Measurements from ENCODE around the gene NTSR1.

Gene NTSR1

DNA sequence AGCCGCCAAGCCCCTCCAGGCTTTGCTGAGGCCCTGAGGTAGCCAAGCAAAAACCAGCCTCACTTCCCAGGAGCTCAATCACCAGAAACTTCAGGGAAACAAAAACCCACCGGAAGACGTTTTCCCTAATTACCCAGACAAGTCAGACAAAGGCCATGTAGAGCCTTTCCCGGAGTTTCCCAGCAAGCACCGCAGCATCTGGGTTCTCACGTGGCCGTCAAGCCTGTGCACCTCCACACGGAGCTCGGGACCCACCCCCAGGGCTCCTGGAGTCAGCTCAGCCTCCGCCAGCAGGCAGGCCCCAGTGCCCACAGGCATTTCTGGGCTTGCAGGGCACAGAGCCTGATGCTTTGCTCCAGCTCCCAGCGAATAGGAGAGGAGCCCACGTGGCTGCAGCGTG, 77.5 kb downstream of the NTSR1 start:
- no peak for DNase-seq (ENCODE audit: low read depth in 3 of 3)

DNA sequence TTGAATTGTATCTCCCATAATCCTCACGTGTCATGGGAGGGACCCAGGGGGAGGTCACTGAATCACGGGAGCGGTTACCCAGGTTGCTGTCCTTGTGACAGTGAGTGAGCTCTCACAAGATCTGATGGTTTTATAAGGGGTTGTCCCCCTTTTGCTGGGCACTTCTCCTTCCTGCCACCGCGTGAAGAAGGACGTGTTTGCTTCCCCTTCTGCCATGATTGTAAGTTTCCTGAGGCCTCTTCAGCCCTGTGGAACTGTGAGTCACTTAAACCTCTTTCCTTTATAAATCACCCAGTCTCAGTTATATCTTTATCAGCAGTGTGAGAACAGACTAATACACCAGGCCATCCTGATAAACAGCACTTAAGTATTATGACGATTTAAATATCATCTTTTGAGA, 78.7 kb downstream of the NTSR1 start:
- no peak for DNase-seq (ENCODE audit: low read depth in 3 of 3)

DNA sequence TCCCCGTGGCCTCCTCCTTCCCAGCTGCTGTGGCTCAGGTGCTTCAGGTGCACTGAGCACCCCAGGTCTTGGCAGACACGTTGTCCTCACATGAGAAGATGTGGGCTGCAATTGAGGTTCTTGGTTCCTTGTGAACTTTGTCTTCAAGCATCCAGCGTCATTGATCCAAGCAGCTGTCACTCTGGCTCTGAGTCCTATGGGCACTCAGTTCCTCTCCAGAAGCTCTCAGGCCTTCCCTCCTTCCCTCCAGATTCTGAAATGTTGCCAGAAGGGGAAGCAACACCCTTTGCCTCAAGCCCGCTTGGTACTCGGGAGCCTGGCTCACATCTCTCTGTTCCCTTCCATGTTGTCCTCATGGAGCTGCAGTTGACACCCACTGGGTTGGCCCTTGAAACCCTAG, 79.2 kb downstream of the NTSR1 start:
- no peak for DNase-seq (ENCODE audit: low read depth in 3 of 3)

DNA sequence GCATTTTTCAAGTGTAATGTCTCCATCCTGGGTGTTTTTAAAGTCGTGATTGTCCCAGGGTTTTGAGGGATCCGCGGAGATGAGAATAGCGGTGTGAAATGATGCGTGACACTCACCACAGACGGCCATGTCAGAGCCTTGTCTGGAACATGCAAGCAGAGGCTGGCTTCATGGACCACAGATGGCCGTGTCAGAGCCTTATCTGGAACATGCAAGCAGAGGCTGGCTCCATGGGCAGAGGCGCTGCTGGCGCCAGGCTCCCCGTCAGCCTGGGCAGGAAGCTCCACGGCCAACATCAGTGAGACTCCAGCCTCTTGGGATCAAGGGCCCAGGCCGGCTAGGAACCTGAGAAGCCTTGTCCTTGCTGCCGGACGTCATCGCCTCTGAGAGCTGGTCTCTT, 80.0 kb downstream of the NTSR1 start:
- no peak for DNase-seq (ENCODE audit: low read depth in 3 of 3)

DNA sequence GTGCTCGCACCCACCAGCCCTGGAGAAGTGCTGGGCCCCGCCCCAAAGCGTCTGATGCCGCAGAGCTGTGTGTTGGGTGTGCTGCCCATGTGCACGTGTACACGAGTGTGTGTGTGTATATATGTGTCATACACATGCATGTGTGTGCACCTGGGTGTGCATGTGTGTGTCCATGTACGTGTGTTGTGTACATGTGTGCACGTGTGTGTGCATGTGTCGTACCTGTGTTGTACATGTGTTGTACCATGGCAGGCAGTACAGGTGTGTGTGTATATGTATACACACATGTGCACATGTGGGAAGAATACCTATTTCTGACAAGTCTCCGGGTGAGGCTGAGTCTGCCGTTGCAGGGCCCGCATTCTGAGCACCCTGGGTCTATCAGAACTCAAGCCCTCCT, 81.4 kb downstream of the NTSR1 start:
- DNase-seq (ENCODE audit: low read depth in 3 of 3): no peak

DNA sequence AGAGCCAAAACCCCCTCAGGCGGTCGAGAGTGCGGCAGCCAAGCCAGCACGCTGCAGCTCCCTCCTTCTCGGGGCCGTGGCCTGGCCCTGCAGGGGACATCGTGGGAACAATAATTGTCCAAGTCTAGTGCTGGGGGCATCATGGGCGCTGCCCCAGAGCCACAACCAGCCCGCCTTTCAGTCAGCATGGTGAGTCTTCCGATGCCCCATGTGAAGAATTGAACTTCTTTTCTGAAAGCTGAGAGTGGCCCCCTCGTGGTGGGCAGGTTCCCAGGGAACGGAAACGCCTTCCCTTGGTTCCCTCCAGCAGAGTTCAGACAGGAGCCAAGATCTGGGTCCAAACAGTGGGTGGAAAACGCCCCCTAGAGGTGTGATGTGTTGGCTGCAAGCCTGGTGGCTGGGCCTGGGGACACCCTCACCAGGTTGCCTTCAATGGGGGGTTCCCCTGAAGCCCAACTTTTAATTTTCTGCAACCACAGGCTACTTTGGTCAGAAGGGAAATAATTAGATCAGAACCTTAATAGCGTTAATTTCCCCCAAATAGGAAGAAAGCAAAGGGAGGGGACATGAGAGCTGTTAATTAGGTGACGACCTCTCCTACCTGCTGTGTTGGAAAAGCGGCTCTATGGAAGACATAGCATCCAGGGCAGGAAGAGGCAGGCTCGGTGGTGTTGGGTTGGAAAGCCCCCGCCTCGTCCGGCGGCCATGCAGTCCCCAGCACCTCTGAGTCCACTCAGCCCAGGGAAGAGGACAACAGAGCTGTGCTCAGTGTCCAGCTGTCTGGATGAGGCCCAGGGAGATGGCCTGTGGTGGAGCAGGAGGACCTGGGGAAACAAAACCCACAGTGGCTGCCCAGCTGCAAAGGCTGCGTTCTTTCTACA, 82.9 kb downstream of the NTSR1 start:
- peak; percentile 44 to 65 (median 61) for DNase-seq (ENCODE audit: low read depth in 3 of 3)

DNA sequence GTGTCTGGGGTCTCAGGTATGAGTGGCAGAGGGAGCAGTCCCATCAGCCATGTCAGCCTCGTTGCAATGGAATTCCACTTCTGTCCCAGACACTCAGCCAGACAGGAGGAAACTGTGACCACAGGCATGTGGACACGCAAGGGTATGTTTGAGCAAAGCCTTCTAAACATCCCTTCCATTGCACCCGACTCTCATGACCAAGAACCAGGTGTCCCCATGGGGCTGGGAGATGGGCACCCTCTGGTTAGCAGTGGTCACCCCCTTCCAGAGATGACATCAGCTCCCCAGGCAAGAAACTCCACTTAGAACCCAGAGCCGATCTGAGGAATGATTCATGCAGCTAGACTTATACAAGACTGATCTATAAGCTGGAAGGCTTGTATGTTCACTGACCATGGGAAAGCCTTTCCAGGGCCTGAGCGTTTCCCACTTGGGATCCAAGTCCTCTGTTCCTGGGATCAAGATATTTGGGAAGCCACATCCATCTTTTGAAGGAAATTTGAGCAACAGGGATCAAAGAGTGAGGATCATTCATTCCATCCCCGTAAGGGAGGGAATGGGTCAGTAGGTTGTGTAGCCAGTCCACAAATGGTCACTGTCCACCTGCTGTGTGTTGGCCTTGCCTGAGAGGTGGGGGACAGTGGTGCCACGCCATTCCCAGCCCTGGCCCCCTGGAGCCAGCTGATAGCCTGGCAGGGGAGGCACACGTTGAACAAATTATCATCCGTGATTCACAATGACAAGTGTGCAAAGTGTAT, 83.7 kb downstream of the NTSR1 start:
- no peak for DNase-seq (ENCODE audit: low read depth in 3 of 3)

DNA sequence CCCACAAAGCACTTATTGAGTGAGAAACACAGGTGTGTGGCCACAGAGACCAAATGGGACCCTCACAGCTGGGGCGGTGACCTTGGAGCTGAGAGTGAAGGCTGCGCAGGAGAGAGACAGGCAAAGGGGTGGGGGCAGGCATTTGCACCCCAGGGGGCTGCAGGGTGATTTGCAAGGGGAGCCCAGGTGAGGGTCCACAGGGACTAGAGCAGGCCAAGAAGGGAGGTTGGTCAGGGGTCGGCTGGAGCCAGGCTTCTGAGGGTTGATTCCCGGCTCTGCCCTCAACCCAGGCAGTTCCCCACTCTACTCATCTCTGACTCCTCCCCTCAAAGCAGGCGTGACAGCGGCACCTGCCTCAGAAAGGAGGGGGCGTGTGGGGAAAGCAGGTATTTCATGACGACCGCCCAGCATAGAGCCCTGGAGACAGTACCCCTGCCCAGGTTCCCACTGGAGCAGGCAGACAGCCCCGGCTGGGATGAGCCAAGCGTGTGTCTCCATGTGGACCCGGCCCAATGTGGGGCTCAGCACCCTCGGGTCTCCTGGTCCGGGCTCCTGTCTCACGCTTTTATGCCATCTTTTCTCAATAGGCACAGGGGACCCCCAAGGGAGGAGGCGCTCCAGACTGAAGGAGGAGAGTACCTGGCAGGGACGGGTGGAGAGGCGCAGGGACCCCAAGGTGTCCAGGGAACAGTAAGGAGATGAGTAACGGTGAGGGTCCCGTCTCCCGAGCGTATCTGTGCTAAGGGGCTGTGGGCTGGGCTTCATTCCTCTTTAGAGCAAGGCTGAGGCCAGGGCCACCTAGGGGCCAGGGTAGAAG, 84.5 kb downstream of the NTSR1 start:
- DNase-seq (ENCODE audit: low read depth in 3 of 3): no peak

DNA sequence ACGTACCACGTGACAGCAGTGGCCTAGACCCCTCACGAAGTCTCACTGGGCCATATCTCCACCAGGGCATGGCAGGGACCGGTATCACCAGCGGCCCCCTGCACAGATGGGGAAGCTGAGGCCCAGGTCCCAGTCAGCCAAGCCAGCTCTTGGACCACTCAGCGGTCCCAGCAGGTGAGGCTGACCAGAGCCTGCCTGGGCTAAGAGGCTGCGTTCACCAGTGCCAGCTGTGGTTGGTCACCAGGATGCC, 85.0 kb downstream of the NTSR1 start:
- DNase-seq (ENCODE audit: low read depth in 3 of 3): no peak

DNA sequence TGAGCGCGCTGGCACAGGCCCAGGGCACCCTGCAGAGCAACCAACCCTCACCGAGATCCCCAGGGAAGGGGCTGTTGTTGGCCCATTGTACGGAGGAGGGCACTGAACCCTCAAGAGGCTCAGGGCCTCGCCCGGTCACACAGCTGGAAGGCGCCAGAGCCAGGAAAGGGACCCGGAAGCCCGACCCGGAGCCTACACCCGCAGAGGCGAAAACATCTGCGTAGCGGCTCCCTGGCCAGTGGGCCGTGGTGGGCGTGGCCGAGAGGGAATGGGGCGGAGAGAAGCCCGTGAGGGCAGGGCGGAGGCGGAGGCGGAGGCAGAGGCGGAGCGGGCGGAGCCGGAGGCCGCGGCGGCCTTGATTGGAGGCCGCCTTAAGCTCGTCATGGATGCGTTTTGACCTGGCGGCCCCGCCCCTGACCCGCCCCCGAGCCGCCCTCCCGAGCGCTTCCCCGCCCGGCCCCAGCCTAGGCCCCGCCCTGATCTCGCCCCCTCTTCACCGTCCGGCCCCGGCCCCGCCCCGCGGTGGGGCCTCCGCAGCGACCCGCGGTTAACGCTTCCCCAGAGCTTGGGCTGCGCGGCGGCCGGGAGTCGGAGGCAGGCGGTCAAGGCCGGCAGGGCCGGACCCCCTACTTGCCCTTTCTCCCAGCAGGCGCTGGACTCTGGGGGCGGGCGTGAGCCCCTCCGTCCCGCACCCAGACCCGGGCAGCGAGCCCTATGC, 85.5 kb downstream of the NTSR1 start:
- peak; percentile 82 to 89 (median 85) for DNase-seq (ENCODE audit: low read depth in 3 of 3)

DNA sequence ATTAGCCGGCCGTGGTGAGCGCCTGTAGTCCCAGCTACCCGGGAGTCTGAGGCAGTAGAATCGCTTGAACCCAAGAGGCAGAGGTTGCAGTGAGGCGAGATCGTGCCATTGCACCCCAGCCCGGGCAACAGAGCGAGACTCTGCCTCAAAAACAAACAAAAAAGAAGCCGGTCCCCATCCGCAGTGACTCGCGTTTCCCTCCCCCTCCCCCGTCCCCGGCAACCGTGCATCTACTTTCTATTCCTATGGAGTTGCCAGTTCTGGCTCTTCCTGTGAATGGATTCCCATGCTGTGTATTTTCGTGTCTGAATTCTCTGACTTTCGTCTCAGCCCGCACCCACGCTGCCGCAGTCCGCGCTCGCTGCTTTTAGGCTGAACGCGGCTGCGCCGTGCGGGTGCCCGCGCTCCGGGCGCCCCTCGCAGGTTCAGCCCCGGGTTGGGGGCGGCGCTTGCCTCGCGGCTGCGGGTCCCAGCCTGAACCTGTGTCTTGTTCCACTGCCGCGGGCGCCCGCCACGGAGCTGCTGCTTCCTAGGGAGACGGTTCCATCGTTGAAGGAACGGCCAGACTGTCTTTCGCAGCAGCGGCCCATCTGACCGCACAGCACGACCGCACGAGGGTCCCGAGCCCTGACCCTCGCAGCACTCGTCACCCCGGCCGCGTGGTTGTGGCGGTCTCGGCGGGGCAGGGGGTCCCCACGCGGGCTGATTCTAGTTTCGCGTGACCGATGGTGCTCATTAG, 86.6 kb downstream of the NTSR1 start:
- peak; percentile 42 to 51 (median 51) for DNase-seq (ENCODE audit: low read depth in 3 of 3)

DNA sequence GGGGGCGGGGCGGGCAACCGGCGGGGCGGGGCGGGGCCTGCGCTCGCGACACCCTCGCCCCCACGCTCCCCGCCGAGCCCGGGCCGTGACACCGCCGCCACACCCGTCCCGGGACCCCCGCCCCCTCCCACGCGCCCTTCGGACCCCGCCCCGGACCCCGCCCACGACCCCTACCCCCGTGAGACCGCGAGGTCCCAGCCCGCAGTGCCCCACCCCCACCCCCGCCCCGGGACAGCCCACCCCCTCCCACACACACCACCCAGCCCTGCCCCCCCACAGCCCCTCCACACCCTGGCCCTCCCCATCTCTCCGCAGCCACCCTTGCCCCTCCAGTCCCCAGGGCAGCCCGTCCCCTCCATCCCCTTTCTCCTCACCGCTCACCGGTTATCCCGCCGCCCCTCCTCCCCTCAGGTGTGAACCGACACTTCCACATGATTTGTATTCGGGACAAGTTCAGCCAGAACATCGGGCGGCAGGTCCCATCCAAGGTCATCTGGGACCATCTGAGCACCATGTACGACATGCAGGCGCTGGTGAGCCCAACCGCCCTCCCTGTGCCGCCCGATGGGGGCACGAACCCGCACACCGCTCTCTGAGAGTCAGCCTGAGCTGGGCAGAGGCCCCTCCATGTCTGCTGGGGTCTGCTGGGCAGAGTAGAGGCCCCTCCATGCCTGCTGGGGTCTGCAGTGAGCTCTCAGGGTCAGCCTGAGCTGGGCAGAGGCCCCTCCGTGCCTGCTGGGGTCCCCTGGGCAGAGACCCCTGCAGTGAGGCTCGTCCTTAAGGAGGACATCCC, 88.3 kb downstream of the NTSR1 start:
- DNase-seq (ENCODE audit: low read depth in 3 of 3): no peak

DNA sequence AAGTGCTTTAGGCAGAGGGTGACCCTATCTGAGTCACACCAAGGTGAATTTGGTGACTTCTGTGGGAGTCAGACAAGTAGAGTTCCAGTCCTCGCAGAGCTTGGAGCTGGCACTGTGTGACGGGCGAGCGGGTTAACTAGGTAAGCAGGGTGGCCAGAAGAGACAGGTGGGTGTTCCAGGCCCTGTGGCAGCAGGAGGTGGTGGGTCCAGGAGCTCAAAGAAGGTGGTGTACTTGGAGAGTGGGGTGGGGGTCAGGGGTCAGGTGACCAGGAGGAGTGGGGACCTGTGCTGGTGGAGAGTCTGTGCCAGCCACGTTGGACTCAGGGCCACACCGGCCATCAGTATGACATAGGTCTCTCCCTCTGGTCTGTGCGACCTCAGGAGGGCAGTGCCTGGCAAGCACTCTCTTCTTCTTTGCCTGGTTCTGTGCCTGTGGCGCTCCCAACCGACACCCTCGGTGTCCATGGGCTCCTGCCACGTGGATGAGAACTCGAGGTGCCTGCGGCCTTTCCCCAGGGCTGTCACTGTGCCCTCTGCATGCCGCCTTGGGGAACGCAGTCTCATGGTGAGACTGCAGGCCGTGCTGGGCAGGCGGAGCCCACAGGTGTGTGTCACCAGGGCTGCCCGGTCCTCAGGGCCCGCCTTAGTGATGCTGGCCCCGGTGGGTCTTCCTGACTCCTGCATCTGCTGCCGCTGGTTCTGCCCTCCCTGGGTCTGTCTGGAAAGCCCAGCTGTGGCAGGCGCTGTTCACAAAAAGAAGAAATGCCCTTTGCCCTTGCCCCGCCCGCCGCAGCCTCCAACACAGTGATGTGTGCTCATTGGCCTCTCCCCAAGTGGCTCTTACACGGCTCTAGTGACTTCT, 89.3 kb downstream of the NTSR1 start:
- no peak for DNase-seq (ENCODE audit: low read depth in 3 of 3)

DNA sequence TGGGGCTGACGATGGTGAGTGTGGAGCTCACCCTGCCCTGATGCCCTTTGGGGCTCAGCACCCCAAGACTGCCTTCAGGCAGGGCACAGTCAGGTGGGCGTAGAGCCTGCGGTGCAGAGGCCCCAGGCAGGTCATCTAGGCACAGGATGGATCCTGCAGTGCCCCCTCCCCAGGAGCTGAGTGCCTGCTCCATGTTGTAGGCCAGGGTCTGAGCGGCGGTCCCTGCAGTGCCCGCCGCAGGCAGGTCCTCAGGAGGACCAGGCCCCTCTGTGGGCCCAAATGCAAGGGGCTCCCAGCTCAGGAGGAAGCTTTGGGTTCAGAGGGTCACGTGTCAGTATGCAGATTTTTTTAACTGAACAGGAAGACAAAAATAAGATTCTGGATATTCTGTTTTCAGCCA, 90.4 kb downstream of the NTSR1 start:
- no peak for DNase-seq (ENCODE audit: low read depth in 3 of 3)

DNA sequence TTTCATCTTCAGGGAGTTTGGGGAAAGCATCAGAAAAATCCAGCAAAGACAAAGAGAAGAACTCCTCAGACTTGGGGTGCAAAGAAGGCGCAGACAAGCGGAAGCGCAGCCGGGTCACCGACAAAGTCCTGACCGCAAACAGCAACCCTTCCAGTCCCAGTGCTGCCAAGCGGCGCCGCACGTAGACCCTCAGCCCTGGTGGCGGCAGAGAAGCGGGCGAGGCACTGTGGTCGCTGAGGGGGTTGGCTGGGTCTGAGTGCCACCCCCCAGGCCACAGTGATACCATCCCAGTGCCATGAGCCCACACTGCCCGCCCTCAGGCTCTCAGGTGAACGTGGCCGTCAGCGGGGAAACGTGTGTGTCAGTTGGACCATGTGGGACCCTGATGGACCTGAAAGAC, 90.8 kb downstream of the NTSR1 start:
- no peak for DNase-seq (ENCODE audit: low read depth in 3 of 3)

DNA sequence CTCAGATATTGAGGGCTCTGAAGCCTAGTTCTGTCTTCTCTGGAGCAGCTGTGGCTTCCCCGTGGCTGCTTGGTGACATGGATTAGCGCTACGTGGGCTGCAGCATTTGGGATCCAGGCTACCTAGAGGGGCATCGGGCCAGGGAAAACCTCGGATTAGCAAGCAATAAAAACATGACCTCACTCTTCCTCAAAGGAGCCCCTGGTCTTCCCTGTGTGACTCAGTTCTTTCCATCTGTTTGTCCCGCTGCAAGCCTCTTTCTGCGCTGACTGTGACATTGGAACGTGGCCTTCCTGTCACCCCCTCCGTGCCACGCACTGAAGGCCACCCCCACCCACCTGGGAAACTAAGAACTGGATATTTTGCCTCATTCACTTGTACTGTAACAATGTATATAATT, 91.2 kb downstream of the NTSR1 start:
- DNase-seq (ENCODE audit: low read depth in 3 of 3): no peak

DNA sequence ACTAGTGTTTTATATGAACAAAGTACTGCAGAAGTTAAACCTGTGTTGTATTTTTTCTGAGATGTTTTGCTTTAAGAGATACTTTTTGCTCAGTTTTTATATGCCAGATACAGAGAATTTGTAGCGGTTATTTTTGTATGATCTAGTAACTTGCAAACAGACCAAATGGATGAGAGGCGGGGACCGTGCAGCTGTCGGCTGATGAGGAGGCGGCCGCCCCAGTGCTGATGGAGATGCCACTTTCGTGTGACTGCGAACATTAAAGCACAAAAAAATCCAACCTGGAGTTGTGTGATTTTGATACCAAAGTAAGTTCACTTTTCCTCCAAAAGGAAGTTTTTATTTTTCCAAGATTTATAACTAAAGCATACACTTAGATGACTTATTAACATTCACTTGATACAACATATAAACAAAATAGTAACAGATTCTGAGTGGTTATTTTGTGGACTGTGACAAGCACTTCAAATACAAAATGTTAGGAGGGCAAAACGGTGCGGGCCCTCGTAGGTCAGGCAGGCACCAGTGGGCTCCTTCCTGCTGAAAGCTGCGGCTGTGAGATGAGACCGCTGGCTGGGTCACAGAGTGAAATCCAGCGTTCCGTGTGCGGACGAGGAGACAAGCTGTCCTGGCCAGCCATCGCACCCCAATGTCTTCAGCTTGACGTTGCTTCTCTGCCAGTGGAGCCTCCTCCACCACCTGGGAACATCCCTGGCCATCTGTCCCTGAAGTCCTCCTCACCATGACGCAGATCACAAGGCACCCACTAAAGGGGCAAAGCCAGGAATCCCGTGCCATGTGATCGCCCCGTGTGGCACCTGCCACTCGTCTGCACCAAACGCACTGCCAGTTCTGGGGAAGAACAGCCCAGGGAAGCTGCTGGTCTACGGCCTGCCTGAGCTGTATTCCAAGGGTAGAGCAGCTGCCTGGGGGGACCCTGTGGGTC, 92.0 kb downstream of the NTSR1 start:
- DNase-seq (ENCODE audit: low read depth in 3 of 3): no peak

DNA sequence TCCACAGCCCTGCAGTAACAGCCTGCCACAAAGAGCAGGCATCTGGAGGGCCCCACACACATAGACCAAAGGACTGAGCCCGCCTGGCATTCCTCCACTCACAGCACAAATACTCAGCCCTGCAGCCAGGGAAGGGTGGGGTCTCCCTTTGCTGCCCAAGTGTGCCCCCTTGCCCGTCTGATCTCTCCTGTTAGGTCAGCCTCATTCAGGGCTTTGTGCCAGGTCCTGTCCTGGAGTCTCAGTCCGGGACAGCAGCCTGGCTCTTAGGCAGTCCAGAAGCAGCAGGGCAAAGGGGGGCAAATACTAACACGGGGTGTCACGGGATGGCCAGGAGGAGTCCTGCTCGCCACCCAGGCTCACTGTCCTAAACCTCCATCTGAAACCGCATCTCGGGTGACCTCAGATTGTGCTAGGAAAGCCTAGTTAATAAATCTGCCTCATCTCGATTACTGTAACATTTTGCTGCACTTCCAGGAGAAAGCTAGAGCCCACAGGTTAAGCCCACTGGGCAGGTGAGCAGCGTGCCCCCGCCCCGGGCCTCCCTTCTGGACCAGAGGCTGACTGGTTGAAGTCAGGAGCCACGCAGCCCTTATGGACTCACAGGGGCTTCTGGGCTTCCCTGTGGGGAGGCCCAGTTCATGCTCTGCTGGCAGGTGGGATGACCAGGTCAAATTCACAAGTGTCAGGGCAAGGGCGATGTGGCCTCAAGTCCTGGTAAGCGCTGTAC, 92.8 kb downstream of the NTSR1 start:
- DNase-seq (ENCODE audit: low read depth in 3 of 3): no peak
